ENCODE results near the gene AP1S1.
A peak's percentile ranks its signal among the peaks of the same experiment; 100 is the strongest.
"Not testable (repeated sequence)": the region's sequence is repeated elsewhere in the genome, so short reads cannot be mapped to it uniquely, and the experiment has no call there.

Gene AP1S1

GRCh38 chr7:101125989-101126650 lies 28.2 kb upstream of the AP1S1 start:
- DNase-seq (ENCODE audit: low read depth) = peak; percentile 76
- peak overlapping the region; percentile 95; the same call in 1 of the 2 replicates for H3K4me3 ChIP-seq (ENCODE audit: low read length)
- peak; percentile 19; the same call in 1 of the 2 replicates for TF ChIP-seq CTCF (conservative IDR thresholded peaks at IDR 0.05; ENCODE audit: low read length)

- peak; percentile 50 for TF ChIP-seq CTCF (conservative IDR thresholded peaks at IDR 0.05; ENCODE audit: low read length)
- peak within 1 kb of the TSS; percentile 95 for H3K4me3 ChIP-seq (ENCODE audit: low read length)
- DNase-seq (ENCODE audit: low read depth) = peak; percentile 100
Measured at GRCh38 chr7:101126651-101127459, 27.4 kb upstream of the AP1S1 start, which contains the start of gene SERPINE1. SERPINE1 (plus strand) TSS chr7:101127104; CDS start chr7:101128394, 1,290 bp downstream.

- TF ChIP-seq CTCF (conservative IDR thresholded peaks at IDR 0.05; ENCODE audit: low read length) = no peak
- no peak for DNase-seq (ENCODE audit: low read depth)
- peak overlapping the region; percentile 95 for H3K4me3 ChIP-seq (ENCODE audit: low read length)
Measured at GRCh38 chr7:101127460-101128039, 26.7 kb upstream of the AP1S1 start.

- no peak for DNase-seq (ENCODE audit: low read depth)
- H3K4me3 ChIP-seq (ENCODE audit: low read length) = peak overlapping the region; percentile 95
- TF ChIP-seq CTCF (conservative IDR thresholded peaks at IDR 0.05; ENCODE audit: low read length) = no peak; the same call in 1 of the 2 replicates
Measured at GRCh38 chr7:101128040-101128834, 26.0 kb upstream of the AP1S1 start.

- H3K4me3 ChIP-seq (ENCODE audit: low read length) = peak overlapping the region; percentile 20
- no peak for TF ChIP-seq CTCF (conservative IDR thresholded peaks at IDR 0.05; ENCODE audit: low read length)
- no peak for DNase-seq (ENCODE audit: low read depth)
Measured at GRCh38 chr7:101129603-101130117, 24.6 kb upstream of the AP1S1 start.

GRCh38 chr7:101132626-101133600 lies 21.4 kb upstream of the AP1S1 start:
- not testable (repeated sequence) for H3K4me3 ChIP-seq (ENCODE audit: low read length); DNase-seq (ENCODE audit: low read depth)

All from AG10803 (cell line).